ENCODE results near the gene FANCF.

DNA sequence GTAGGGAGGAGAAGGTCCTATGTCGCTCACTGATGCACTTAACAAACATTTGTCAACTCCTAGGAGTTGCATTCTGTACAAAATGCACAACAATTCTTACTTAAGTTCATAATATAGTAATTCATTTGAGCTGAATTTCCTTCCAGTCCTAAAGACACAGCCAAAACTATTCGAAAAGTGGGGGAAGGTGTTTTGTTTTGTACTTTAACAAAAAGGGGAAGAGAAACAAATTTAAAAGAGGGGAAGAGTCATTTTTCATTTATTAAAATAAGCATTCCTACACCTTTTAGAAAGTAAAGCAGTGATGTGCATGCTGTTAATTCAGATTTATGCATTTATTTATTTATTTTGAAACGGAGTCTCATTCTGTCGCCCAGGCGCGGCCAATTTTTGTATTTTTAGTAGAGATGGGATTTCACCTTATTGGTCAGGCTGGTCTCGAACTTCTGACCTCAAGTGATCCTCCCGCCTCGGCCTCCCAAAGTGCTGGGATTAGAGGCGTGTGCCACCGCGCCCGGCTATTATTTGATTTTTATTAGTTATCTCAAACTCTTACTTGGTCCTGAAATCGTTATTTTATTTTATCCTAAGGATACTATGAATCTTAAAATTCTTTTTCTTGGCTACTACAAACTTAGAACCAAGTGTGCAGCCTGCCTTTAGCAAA lies 1.1 kb upstream of the FANCF start:
- TF ChIP-seq POLR2A (IDR thresholded peaks at IDR 0.05), result no peak
- TF ChIP-seq, protein P1, sequence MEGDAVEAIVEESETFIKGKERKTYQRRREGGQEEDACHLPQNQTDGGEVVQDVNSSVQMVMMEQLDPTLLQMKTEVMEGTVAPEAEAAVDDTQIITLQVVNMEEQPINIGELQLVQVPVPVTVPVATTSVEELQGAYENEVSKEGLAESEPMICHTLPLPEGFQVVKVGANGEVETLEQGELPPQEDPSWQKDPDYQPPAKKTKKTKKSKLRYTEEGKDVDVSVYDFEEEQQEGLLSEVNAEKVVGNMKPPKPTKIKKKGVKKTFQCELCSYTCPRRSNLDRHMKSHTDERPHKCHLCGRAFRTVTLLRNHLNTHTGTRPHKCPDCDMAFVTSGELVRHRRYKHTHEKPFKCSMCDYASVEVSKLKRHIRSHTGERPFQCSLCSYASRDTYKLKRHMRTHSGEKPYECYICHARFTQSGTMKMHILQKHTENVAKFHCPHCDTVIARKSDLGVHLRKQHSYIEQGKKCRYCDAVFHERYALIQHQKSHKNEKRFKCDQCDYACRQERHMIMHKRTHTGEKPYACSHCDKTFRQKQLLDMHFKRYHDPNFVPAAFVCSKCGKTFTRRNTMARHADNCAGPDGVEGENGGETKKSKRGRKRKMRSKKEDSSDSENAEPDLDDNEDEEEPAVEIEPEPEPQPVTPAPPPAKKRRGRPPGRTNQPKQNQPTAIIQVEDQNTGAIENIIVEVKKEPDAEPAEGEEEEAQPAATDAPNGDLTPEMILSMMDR (IDR thresholded peaks at IDR 0.05), result no peak

Data from sigmoid colon (tissue), 3 donors.